ENCODE measurements around the gene NEK11. TPM values are rescaled to one million over a fixed set of nuclear protein-coding genes. Genes with fewer than 3 reads are reported as not detected.

NEK11 gene
- total RNA-seq, 1 experiment from 2014 or later: 2.5 TPM

- no peak overlapping the region for H3K27ac ChIP-seq (ENCODE audit: low read length)
- no peaks in the 10 kb centered on the region for H3K27me3 ChIP-seq (ENCODE audit: low read length)
- no peak overlapping the region for H3K4me2 ChIP-seq (ENCODE audit: low read depth, low read length, poor library complexity, severe bottlenecking)
- H3K4me1 ChIP-seq (ENCODE audit: low read length): no peaks in the 10 kb centered on the region
- H3K9me2 ChIP-seq (replicated peaks; ENCODE audit: insufficient read depth, low read length): no peaks in the 10 kb centered on the region
- no peak overlapping the region for H2AFZ ChIP-seq (ENCODE audit: low read length)
- no peaks in the 10 kb centered on the region for H3K36me3 ChIP-seq (ENCODE audit: insufficient read depth, low read length)
- H3K9ac ChIP-seq (ENCODE audit: low read length): no peak overlapping the region
- DNase-seq: no peak
- no peaks in the 10 kb centered on the region for H4K20me1 ChIP-seq (ENCODE audit: insufficient read depth, low read depth, low read length)
- H3K79me2 ChIP-seq (ENCODE audit: low read length): no peaks in the 10 kb centered on the region
- H3K9me3 ChIP-seq (ENCODE audit: low read length): no peaks in the 10 kb centered on the region
- no peak overlapping the region for H3K4me3 ChIP-seq (ENCODE audit: low read length)
These were observed 198.3 kb downstream of the NEK11 start for GRCh38 chr3:131224886-131225550.

GRCh38 chr3:131228522-131228921, 201.8 kb downstream of the NEK11 start:
- no peaks in the 10 kb centered on the region for H3K4me1 ChIP-seq (ENCODE audit: low read length)
- H2AFZ ChIP-seq (ENCODE audit: low read length): no peak overlapping the region
- no peak for DNase-seq
- H3K4me3 ChIP-seq (ENCODE audit: low read length): no peak overlapping the region
- no peaks in the 10 kb centered on the region for H3K9me2 ChIP-seq (replicated peaks; ENCODE audit: insufficient read depth, low read length)
- H3K27me3 ChIP-seq (ENCODE audit: low read length): no peaks in the 10 kb centered on the region
- H3K4me2 ChIP-seq (ENCODE audit: low read depth, low read length, poor library complexity, severe bottlenecking): no peak overlapping the region
- H4K20me1 ChIP-seq (ENCODE audit: insufficient read depth, low read depth, low read length): no peaks in the 10 kb centered on the region
- no peaks in the 10 kb centered on the region for H3K79me2 ChIP-seq (ENCODE audit: low read length)
- no peak overlapping the region for H3K27ac ChIP-seq (ENCODE audit: low read length)
- no peak overlapping the region for H3K9ac ChIP-seq (ENCODE audit: low read length)
- no peaks in the 10 kb centered on the region for H3K36me3 ChIP-seq (ENCODE audit: insufficient read depth, low read length)
- H3K9me3 ChIP-seq (ENCODE audit: low read length): no peaks in the 10 kb centered on the region

- Histone ChIP-seq H4K20me1 (ENCODE audit: insufficient read depth, low read depth, low read length) (no peaks in the 10 kb centered on the region), H3K9me3 (ENCODE audit: low read length) (no peaks in the 10 kb centered on the region), H3K4me3 (ENCODE audit: low read length) (no peak overlapping the region), H3K9ac (ENCODE audit: low read length) (no peak overlapping the region), H2AFZ (ENCODE audit: low read length) (no peak overlapping the region), H3K9me2 (replicated peaks; ENCODE audit: insufficient read depth, low read length) (no peaks in the 10 kb centered on the region), H3K4me2 (ENCODE audit: low read depth, low read length, poor library complexity, severe bottlenecking) (no peak overlapping the region), H3K79me2 (ENCODE audit: low read length) (no peaks in the 10 kb centered on the region), H3K27ac (ENCODE audit: low read length) (no peak overlapping the region), H3K36me3 (ENCODE audit: insufficient read depth, low read length) (no peaks in the 10 kb centered on the region), H3K27me3 (ENCODE audit: low read length) (no peaks in the 10 kb centered on the region), H3K4me1 (ENCODE audit: low read length) (no peaks in the 10 kb centered on the region)
- DNase-seq: peak; percentile 50
These were observed 205.2 kb downstream of the NEK11 start for GRCh38 chr3:131231710-131232389.

- Histone ChIP-seq H3K9me2 (replicated peaks; ENCODE audit: insufficient read depth, low read length) (no peaks in the 10 kb centered on the region), H3K27me3 (ENCODE audit: low read length) (no peaks in the 10 kb centered on the region), H3K4me1 (ENCODE audit: low read length) (no peaks in the 10 kb centered on the region), H3K27ac (ENCODE audit: low read length) (no peak overlapping the region), H2AFZ (ENCODE audit: low read length) (no peak overlapping the region), H3K4me2 (ENCODE audit: low read depth, low read length, poor library complexity, severe bottlenecking) (no peak overlapping the region), H3K9me3 (ENCODE audit: low read length) (no peaks in the 10 kb centered on the region), H3K4me3 (ENCODE audit: low read length) (no peak overlapping the region), H4K20me1 (ENCODE audit: insufficient read depth, low read depth, low read length) (no peaks in the 10 kb centered on the region), H3K79me2 (ENCODE audit: low read length) (no peaks in the 10 kb centered on the region), H3K9ac (ENCODE audit: low read length) (no peak overlapping the region), H3K36me3 (ENCODE audit: insufficient read depth, low read length) (no peaks in the 10 kb centered on the region)
- DNase-seq: no peak
These were observed 206.1 kb downstream of the NEK11 start for GRCh38 chr3:131232711-131233267.

- Histone ChIP-seq H3K4me1 (ENCODE audit: low read length) (no peaks in the 10 kb centered on the region), H3K9me3 (ENCODE audit: low read length) (no peaks in the 10 kb centered on the region), H3K9ac (ENCODE audit: low read length) (no peak overlapping the region), H3K36me3 (ENCODE audit: insufficient read depth, low read length) (no peaks in the 10 kb centered on the region), H3K27me3 (ENCODE audit: low read length) (no peaks in the 10 kb centered on the region), H3K9me2 (replicated peaks; ENCODE audit: insufficient read depth, low read length) (no peaks in the 10 kb centered on the region), H3K4me3 (ENCODE audit: low read length) (no peak overlapping the region), H3K4me2 (ENCODE audit: low read depth, low read length, poor library complexity, severe bottlenecking) (no peak overlapping the region), H4K20me1 (ENCODE audit: insufficient read depth, low read depth, low read length) (no peaks in the 10 kb centered on the region), H3K27ac (ENCODE audit: low read length) (no peak overlapping the region), H2AFZ (ENCODE audit: low read length) (no peak overlapping the region), H3K79me2 (ENCODE audit: low read length) (no peaks in the 10 kb centered on the region)
- no peak for DNase-seq
These were observed 207.4 kb downstream of the NEK11 start for GRCh38 chr3:131233900-131234668.

- no peak overlapping the region for H3K27ac ChIP-seq (ENCODE audit: low read length)
- no peaks in the 10 kb centered on the region for H3K9me2 ChIP-seq (replicated peaks; ENCODE audit: insufficient read depth, low read length)
- no peak for DNase-seq
- H3K36me3 ChIP-seq (ENCODE audit: insufficient read depth, low read length): no peaks in the 10 kb centered on the region
- H2AFZ ChIP-seq (ENCODE audit: low read length): no peak overlapping the region
- no peak overlapping the region for H3K4me2 ChIP-seq (ENCODE audit: low read depth, low read length, poor library complexity, severe bottlenecking)
- no peaks in the 10 kb centered on the region for H4K20me1 ChIP-seq (ENCODE audit: insufficient read depth, low read depth, low read length)
- no peaks in the 10 kb centered on the region for H3K79me2 ChIP-seq (ENCODE audit: low read length)
- H3K4me3 ChIP-seq (ENCODE audit: low read length): no peak overlapping the region
- no peak overlapping the region for H3K9ac ChIP-seq (ENCODE audit: low read length)
- no peaks in the 10 kb centered on the region for H3K9me3 ChIP-seq (ENCODE audit: low read length)
- no peaks in the 10 kb centered on the region for H3K4me1 ChIP-seq (ENCODE audit: low read length)
- no peaks in the 10 kb centered on the region for H3K27me3 ChIP-seq (ENCODE audit: low read length)
These were observed 209.7 kb downstream of the NEK11 start for GRCh38 chr3:131236421-131236820.

- Histone ChIP-seq H3K27ac (ENCODE audit: low read length) (no peak overlapping the region), H3K9me2 (replicated peaks; ENCODE audit: insufficient read depth, low read length) (no peaks in the 10 kb centered on the region), H3K9me3 (ENCODE audit: low read length) (no peaks in the 10 kb centered on the region), H3K4me3 (ENCODE audit: low read length) (no peak overlapping the region), H3K79me2 (ENCODE audit: low read length) (no peaks in the 10 kb centered on the region), H2AFZ (ENCODE audit: low read length) (no peak overlapping the region), H4K20me1 (ENCODE audit: insufficient read depth, low read depth, low read length) (no peaks in the 10 kb centered on the region), H3K9ac (ENCODE audit: low read length) (no peak overlapping the region), H3K27me3 (ENCODE audit: low read length) (no peaks in the 10 kb centered on the region), H3K4me2 (ENCODE audit: low read depth, low read length, poor library complexity, severe bottlenecking) (no peak overlapping the region), H3K4me1 (ENCODE audit: low read length) (no peaks in the 10 kb centered on the region), H3K36me3 (ENCODE audit: insufficient read depth, low read length) (no peaks in the 10 kb centered on the region)
- no peak for DNase-seq
These were observed 211.8 kb downstream of the NEK11 start for GRCh38 chr3:131238496-131238895.

GRCh38 chr3:131239267-131239666, 212.6 kb downstream of the NEK11 start:
- no peak for DNase-seq
- Histone ChIP-seq H3K27me3 (ENCODE audit: low read length) (no peaks in the 10 kb centered on the region), H3K36me3 (ENCODE audit: insufficient read depth, low read length) (no peaks in the 10 kb centered on the region), H3K79me2 (ENCODE audit: low read length) (no peaks in the 10 kb centered on the region), H3K9me3 (ENCODE audit: low read length) (no peaks in the 10 kb centered on the region), H3K9ac (ENCODE audit: low read length) (no peak overlapping the region), H3K4me3 (ENCODE audit: low read length) (no peak overlapping the region), H3K4me1 (ENCODE audit: low read length) (no peaks in the 10 kb centered on the region), H3K9me2 (replicated peaks; ENCODE audit: insufficient read depth, low read length) (no peaks in the 10 kb centered on the region), H3K27ac (ENCODE audit: low read length) (no peak overlapping the region), H4K20me1 (ENCODE audit: insufficient read depth, low read depth, low read length) (no peaks in the 10 kb centered on the region), H3K4me2 (ENCODE audit: low read depth, low read length, poor library complexity, severe bottlenecking) (no peak overlapping the region), H2AFZ (ENCODE audit: low read length) (no peak overlapping the region)
